GM18498 (cell line): Measurements from ENCODE around the gene PRKCZ.
"Not testable (repeated sequence)": the region's sequence is repeated elsewhere in the genome, so short reads cannot be mapped to it uniquely, and the experiment has no call there.

Source experiments
- ATAC-seq: cut with Tn5 transposase; IDR thresholded peaks from one replicate; pipeline ENCODE4 v1.9.1; 2021; ENCODE audit warnings: mild to moderate bottlenecking, moderate library complexity; ENCODE audit not compliant: unreplicated experiment

Gene PRKCZ

DNA sequence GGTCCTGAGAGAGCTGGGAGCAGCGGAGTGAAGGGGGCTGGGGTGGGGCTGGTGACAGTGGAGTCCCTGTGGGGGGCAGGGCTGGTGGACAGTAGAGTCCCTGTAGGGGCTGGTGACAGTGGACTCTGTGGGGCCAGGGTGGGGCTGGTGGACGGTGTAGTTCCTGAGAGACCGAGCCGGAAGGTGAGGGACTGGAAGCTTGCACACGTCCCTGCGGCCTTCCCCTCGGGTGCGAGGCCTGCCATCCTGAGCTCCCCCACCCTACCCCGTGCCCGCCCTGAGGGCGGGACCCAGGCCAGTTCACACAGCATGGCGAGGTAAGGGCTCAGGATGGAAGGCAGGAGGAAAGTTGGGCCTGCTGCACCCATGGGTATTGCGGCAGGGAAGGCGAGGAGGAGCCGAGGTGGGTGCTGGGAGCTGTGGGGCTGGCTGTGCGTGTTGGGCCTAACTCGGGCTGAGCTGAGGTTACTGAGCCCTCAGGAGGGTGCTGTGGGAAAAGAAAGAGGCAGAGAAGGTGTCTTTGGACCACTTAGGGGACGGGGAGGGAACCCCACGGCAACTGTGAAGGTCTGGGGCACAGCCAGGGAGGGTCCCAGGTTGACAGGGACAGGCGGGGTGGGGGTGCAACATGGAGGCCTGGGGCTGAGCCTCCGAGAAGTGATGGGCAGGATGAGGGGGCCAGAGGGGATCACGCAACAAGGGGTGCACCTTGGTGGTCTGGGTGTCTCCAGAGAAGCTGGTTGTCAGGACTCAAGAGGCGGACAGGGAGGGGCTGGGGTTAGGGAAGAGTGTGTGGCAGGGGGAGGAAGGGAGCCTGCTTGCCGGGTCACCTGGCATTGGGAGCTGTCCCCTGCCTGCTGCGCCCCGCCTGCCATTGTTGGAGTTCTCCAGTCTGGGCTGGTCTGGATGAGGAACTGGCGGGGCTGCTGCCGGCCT, 60.8 kb downstream of the PRKCZ start:
- ATAC-seq = no peak

DNA sequence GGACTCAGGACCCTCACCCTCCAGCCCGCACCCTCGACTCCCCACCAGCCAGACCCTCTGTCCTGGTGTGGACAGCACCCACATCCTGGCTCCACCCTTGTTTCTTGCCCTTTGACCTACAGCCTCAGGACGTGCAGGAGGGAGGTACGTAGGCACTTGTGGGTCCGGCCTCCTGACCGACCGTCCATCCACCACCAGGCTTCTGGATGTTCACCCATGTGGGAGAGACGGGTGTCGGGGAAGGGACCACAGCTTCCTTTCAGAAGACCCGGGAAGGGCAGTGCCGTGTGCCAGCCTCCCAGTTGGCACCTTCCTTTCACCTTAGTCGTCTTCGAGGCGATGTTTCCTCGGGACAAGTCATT, 61.4 kb downstream of the PRKCZ start:
- no peak for ATAC-seq

DNA sequence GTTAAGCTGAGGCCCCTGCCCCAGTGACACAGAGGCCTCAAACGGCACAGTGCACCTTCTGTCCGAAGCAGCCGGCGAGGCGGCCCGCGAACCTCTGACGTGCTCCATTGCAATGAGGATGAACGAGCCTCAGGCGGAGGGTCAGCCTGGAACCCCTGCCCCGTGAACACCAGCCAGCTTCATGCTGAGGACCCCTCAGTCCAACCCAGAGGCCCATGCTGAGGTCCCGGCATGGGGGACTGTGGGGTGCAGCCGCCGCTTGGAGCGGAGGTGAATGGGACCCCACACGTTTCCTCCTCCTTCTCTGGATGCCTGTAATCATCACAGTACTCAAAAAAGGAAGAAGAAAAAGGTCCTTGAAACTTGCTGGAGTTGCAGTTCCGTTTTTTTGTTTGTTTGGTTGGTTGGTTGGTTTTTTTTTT, 62.1 kb downstream of the PRKCZ start:
- ATAC-seq = no peak

DNA sequence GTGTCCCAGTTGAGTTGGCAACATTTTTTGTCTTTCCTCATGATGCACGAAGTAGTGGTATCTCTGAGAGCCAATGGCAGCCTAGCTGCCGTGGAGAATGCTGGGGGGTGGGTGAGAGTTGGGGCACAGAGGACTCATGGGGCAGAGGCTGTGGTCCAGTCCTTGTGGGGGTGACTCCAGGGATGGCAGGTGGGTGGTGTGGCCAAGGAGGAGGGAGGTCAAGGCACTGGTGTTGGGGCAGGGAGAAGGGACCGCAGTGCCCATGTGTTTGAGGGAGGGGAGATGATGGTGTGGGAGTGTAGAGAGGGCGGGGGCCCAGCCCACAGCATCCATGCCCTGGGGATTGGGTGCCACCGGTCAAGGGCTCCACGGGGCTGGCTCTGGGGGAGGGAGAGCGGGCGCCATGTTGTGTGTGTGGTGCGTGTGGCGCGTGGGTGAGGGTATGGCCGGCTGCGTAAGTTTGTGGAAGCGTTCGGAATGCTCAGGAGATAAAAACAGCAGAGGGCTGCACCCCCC, 63.5 kb downstream of the PRKCZ start:
- ATAC-seq = no peak

DNA sequence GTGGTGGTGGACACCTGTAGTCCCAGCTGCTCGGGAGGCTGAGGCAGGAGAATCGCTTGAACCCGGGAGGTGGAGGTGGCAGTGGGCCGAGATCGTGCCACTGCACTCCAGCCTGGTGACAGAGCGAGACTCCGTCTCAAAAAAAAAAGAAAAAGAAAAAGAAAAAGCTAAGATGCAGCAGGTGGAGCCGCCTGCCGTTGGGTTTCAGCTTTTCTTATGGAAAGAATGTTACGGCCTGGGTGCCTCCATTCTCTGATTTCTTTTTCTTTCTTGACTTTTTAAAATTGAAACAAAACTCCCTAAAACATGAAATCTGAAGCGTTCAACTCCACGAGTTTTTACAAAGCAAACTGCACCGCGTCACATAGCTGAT, 64.4 kb downstream of the PRKCZ start:
- ATAC-seq = not testable (repeated sequence)

DNA sequence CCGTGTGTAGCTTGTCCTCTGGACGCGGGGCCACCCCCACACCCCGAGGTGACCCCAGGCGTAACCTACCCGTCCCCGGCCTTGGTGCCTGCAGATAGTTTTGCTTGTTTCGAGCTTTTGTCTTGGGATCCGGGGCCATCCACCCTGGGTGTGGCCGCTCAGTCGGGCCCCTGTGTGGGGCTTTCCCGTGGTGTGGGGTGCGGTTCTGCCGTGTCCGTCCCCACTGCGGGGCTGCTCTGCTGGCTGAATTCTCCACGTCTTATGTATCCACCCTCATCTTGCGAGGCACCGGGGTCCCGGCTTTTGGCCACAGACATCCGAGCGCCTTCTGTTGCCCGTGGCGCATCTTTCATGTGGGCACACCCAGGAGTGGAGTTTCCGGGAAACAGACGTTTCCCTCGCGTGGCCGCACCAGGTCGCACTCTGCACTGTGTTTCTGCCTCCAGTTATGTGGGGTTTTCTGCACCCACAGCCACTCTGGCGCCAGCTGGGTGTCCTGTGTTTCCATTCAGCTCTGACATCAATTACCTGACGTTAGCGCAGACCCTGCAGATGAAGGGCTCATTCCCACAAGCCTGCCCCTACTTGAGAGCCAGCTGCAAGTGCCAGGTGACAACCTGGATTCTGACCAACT, 64.9 kb downstream of the PRKCZ start:
- ATAC-seq = no peak

DNA sequence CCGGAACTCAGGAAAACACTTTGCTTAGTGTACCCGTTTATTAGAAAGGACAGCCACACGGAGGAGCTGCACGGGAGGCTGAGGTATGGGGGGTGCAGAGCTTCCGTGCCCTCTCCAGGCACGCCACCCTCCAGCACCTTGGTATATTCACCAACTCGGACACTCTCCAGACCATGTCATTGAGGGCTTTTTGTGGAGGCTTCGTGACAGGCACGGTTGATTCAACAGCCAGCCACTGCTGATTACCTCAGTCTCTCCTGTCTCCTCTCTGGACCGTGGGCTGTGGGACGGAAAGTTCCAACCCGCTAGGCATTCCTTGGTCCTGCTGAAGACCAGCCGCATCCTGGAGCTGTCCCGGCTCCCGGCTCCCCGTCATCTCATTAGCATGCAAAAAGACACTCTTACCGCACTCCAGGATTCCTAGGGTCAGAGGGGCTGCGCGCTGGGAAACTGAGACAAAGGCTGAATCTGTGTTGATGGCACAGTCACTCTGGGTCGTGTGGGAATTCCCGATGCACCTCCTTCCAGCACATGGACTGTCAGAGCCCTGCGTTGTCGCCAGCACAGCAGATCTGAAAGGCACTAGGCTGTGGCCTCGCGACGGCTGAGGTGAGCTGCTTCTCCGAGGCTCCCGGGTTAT, 65.6 kb downstream of the PRKCZ start:
- ATAC-seq = no peak

DNA sequence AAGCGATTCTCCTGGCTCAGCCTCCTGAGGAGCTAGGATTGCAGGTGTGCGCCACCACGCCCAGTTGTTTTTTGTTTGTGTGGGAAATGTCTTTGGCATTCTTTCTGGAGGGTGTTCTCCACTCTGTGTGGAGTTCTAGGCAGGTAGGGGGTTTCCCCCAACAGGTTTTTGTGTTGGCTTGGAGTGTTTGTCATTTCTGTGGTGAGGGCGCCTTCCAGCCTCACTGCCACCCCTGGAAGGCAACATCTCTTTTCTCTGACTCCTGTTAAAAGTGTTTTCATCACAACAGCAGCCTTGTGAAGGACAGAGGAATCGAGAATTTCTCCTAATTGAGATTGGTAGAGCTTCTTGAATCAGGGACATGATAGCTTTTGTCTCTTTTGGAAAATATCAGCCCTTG, 69.7 kb downstream of the PRKCZ start:
- no peak for ATAC-seq

DNA sequence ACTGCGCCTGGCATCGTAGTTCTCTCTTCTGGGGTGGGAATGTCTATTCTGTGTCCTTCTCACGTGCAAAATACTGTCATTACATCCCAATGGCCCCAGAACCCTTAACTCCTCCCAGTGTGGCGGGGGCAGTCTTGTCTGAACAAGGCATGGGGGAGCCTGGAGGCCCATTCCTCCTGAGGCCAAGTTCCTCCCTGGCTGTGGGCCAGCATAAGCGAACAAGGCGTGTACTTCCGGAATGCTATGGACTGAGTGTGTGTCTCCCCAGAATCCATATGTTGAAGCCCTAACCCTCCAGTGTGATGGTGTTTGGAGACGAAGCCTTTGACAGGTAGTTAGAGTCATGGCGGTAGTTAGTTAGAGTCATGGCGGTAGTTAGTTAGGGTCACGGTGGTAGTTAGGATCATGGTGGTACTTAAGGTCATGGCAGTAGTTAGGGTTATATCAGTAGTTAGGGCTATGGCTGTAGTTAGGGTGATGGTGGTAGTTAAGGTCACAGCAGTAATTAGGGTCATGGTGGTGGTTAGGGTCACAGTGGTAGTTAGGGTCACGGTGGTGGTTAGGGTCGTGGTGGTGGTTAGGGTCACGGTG, 71.0 kb downstream of the PRKCZ start:
- ATAC-seq = no peak

DNA sequence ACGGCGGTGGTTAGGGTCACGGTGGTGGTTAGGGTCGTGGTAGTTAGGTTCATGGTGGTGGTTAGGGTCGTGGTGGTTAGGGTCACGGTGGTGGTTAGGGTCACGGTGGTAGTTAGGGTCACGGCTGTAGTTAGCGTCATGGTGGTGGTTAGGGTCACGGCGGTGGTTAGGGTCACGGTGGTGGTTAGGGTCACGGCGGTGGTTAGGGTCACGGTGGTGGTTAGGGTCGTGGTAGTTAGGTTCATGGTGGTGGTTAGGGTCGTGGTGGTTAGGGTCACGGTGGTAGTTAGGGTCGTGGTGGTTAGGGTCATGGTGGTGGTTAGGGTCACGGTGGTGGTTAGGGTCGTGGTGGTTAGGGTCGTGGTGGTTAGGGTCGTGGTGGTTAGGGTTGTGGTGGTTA, 71.6 kb downstream of the PRKCZ start:
- not testable (repeated sequence) for ATAC-seq

DNA sequence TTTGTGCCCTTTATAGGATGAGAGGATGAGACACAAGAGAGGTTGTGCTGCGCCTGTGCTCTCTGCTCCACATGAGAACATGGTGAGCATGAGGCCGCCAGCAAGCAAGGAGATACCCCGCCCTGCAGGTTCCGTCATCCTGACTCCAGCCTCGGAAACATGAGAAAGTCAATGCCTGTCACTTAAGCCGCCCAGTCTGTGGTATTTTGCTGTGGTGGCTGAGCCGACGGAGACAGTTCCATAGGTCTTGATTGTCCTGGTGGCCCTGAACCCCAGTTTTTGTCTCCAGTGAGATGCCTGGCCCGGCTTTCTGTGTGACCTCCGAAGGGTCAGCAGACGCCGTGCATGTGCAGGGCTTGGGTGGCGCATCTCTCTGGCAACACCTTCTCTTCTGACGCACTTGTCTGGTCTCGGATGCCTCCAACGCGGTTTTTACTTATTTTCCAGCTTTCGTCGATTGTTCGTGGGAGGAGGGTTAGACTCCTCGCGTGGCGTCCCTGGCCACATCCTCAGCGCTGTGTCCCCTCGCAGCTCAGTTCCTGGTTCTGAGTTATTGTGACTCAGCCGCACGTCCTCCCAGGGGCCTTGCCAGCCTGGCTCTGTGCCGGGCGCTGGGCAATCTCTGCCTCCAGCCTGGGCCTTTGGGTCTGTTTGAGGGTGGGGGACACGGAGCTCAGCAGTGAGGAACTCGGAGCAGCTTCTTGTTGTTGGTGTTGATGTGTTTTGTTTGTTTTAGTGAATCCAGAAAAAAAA, 74.4 kb downstream of the PRKCZ start:
- ATAC-seq = no peak

DNA sequence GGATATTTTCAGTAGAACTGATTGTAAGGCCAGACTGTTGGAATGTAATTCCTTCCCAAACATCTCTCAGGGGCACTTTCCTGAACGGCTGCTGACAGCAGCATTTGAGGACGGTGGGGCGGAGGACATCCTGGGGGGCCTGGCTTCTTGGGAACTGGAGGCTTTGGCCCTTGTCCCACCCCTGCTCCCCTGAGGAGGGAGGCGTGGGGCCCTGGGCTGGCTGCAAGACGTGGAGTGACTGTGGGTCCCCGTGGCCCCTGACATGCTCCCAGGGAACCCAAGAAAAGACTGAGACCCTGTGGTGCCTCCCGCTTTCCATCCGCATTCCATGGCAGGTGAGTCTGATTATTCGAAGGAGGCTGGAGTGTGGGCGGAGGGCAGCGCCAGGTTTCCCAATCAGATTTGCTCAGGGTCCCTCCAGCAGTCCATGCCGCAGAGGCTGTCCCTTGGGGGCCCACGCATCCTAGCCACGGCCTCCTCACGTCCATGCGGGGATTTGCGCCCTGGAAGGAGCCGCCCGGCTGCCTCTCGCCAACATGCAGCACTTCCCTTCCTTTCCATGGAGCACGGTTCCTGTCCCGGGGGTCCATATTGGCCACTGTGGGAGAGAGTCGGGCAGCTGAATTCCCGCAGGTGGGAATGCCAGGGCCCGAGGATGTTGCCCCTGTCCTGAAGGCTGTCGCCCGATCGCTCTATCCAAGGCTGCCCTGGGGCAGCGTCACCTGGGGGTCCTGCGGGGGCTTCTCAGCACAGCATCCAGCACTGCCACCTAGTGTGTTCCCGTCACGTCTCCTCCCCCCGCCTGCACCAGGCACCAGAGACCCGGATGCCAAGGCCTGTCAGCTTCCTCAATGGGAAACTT, 75.4 kb downstream of the PRKCZ start:
- no peak for ATAC-seq

DNA sequence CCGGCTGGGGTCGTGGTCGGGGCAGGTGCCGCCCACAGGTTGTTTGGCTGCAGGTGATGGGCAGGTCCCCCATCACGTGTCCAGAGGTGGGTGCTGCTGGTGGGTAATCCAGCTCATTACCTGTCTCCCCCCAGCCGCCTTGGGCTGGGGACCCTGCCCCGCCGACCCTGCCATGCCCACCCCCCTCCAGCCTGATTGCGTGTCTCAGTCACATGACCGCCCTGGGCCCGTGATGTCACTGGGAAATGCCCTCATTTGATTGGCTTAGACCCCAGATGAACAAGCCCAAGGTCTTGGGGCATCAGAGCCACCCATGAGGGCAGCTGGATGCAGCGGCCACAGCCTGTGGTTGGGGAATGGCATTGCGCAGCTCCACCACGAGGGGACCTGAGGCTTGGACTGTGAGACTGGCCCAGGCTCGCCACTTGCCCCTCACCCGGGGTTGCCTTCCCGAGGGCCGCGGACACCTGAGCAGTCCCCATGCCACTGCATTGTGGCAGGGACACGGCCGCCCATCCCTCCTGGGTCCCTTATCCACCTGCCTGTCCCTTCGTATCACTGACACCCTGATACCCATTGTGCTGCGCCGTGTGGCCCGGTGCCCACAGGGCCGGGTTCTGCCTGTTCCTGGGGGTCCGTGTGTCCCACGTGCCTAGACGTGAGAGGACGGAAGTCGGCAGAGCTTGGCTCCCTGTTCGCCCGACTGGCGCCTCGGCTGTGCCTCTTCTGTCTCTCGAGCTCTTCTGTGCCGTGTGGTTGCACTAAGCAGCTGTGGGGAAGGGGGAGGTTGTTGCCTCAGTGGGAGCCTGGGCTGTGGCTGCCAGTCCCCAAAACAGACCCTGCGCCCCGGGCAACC, 76.3 kb downstream of the PRKCZ start:
- ATAC-seq = no peak

DNA sequence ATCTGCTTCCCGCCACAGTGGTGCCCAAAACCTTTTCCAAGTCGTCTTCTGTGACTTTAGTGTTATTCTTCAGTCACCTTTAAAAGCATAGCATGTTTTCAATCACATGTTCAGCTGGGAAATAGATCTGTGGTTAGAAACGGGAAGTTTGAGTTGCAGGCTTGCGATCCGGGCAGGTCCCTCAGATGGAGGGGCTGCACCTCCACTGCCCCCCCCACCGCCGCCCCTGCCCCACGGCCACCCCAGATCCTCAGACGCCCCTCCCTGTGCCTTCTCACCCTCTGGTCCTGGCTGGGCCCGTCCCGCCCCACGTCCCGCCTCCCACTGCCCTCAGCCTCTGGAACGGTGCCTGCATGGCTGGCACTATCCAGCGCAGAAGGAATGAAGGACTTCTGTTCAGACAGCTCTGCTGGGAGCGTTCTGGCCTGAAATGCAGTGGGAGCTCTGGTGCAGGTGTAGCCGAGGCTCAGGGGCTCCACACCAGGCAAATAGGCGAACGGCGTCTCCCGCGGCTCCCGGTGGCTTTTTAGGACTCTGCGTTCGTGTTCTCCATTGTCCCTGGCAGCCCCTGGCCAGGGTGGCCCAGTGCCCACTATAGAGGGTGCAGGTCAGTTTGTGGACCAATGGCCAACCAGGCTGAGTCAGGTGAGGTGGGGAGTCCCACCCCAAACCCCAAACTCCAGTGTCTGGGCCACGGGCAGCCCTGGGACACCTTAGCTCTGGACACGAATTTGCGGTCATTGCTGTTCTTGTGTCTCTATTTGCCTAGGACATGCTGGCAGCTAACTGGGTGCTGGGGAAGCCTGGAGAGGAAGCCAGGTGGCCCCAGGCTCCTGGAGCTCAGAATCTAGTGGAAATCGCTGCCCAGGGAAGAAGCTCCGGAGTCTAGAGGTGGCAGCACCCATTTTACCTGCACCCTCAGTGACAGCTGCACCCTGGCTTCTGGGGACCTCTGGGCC, 77.3 kb downstream of the PRKCZ start:
- no peak for ATAC-seq

DNA sequence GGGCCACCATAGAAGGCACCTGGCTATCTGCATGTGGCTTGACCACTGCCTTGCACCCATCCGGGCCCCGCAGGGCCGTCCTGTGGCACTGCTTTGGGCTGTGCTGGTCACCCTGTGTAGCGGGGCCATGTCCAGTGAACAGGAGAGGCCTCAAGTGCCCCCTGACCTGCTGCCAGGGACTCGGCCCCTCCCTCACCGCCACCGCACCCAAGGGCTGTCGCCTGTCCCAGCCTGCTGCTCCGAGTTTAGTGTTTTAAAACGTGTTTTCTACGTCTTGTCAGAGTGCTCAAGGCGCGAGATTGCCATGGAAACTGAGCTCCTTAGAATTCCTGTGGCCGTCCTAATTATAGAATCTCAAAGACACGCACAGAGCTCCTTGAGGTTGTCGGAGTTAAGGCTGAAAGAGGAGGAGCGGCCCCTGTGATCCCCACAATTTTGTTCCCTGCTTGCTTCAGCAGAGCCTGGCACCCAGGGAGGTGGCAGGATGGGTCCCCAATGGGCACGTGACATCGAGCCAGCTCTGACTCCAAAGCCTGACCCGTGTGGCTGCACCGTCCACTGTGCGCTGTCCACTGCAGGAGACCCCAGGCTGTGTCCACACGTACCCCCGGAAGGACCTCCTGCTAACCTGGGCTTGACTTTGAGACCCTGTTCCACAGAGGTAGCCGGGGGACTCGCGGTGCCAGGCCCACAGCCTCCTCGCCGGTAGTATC, 78.1 kb downstream of the PRKCZ start:
- no peak for ATAC-seq

DNA sequence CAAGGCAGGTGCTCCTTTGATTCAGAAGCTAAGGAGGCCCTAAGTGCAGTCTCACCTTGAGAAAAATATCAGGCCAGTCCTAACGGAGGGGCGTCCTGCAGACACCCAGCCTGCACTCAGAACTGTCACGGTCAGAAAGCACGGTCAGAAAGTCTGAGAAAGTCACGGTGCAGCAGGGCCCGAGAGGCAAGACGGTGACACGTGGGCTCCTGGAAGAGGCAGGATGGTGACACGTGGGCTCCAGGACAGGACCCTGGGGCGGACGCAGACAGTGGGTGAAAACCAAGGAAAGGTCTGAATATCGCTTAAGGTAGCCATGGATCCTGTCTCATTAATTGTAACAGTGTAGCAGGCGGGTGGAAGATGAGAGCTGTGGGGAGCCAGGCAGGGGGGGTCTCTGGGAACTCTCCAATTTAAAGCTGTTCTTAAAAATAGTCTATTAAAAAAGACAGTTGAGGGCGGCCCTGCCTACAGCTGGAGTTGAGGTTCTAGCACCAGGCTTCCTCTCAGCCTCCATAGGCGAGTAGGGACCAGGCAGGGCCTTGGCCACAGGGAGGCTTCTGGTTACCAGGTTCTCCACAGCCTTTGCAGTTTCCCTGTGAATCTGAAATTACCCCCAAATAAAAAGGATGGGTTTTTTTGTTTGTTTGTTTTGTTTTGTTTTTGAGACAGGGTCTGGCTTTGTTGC, 79.2 kb downstream of the PRKCZ start:
- no peak for ATAC-seq
